Caco-2 (cell line): ENCODE results near the gene PGS1. TPM values are rescaled to one million over a fixed set of nuclear protein-coding genes. Genes with fewer than 3 reads are reported as not detected.

ENCODE experiments used
- BruUV-seq: library from RNA; stranded (reverse); fragments of 400-500 nt; replicated peaks from 2 replicates; lab custom pipeline; 2021; lab: Mats Ljungman, UMichigan
- CTCF ChIA-PET: fragments of 300-600 bp; sonication (Branson Sonifier 250); formaldehyde crosslinking; loops from one replicate; lab custom pipeline; 2022; ENCODE audit warnings: antibody characterized with exemption; lab: Charles Lee
- POLR2A ChIA-PET: fragments of 300-600 bp; sonication (Branson Sonifier 250); formaldehyde crosslinking; loops from one replicate; lab custom pipeline; 2022; ENCODE audit warnings: antibody characterized with exemption; lab: Charles Lee
- DNase-seq, 2 experiments: peaks; one replicate each; pipeline versions ENCODE4 v3.0.0 to v3.0.0-alpha.2; 2020 to 2022
- H3K27me3 ChIP-seq: replicated peaks from 2 replicates; pipeline ENCODE4 v1.6.0; 2011; ENCODE audit warnings: low read length; ENCODE audit not compliant: control insufficient read depth, insufficient read depth
- H3K36me3 ChIP-seq: 2 replicates; pipeline ENCODE4 v1.5.1; 2011; ENCODE audit warnings: low read length; ENCODE audit not compliant: control insufficient read depth, insufficient read depth
- H3K4me1 ChIP-seq: fragments of 250-450 bp; sonication (Bioruptor Pico); 2 replicates; pipeline ENCODE4 v1.5.1; 2020; ENCODE audit warnings: mild to moderate bottlenecking
- H3K4me3 ChIP-seq: 2 replicates; pipeline ENCODE4 v1.5.1; 2011; ENCODE audit warnings: low read depth, mild to moderate bottlenecking, control low read depth, low read length
- H3K9me3 ChIP-seq: fragments of 250-450 bp; sonication (Bioruptor Pico); 2 replicates; pipeline ENCODE4 v1.5.1; 2020; ENCODE audit warnings: mild to moderate bottlenecking, moderate library complexity
- H3K27ac Mint-ChIP-seq: one replicate; pipeline ENCODE4 v1.8.0; 2022; ENCODE audit warnings: mixed read lengths; ENCODE audit not compliant: unreplicated experiment
- H3K27me3 Mint-ChIP-seq: one replicate; pipeline ENCODE4 v1.8.0; 2022; ENCODE audit warnings: mixed read lengths; ENCODE audit not compliant: insufficient read depth, unreplicated experiment
- H3K36me3 Mint-ChIP-seq: one replicate; pipeline ENCODE4 v1.8.0; 2022; ENCODE audit warnings: mild to moderate bottlenecking, mixed read lengths; ENCODE audit not compliant: insufficient read depth, unreplicated experiment
- H3K4me1 Mint-ChIP-seq: one replicate; pipeline ENCODE4 v1.8.0; 2022; ENCODE audit warnings: low read depth, mixed read lengths; ENCODE audit not compliant: unreplicated experiment
- H3K4me3 Mint-ChIP-seq: one replicate; pipeline ENCODE4 v1.8.0; 2022; ENCODE audit warnings: mild to moderate bottlenecking, moderate library complexity, mixed read lengths; ENCODE audit not compliant: unreplicated experiment
- H3K9me3 Mint-ChIP-seq: one replicate; pipeline ENCODE4 v1.8.0; 2022; ENCODE audit warnings: mixed read lengths; ENCODE audit not compliant: unreplicated experiment
- intact Hi-C: fragments of 100-400 bp; cut with micrococcal nuclease; formaldehyde crosslinking; loops from one replicate; pipeline ENCODE4 v1.10.0; 2022; ENCODE audit not compliant: unreplicated experiment
- total RNA-seq: library from RNA; stranded (reverse); gene quantifications from 2 replicates; pipeline ENCODE4 v1.2.3, GENCODE V29; 2022
- TF ChIP-seq, protein P1 (sequence below), 2 experiments: fragments of 200-600 bp in 1 of 2; IDR thresholded peaks; 1 replicate in 1 of 2; 2 replicates in 1 of 2; pipeline versions ENCODE4 v1.5.1 to v1.8.0; 2011 to 2022; ENCODE audit warnings: antibody characterized with exemption in 1 of 2, control low read depth in 1 of 2, inconsistent platforms in 1 of 2, low read depth in 1 of 2, low read length in 1 of 2, mild to moderate bottlenecking in 1 of 2, moderate library complexity in 1 of 2; ENCODE audit not compliant: insufficient read depth in 1 of 2, severe bottlenecking in 1 of 2, unreplicated experiment in 1 of 2

Gene PGS1
- total RNA-seq, 1 experiment from 2014 or later, result 54.1 TPM

DNA sequence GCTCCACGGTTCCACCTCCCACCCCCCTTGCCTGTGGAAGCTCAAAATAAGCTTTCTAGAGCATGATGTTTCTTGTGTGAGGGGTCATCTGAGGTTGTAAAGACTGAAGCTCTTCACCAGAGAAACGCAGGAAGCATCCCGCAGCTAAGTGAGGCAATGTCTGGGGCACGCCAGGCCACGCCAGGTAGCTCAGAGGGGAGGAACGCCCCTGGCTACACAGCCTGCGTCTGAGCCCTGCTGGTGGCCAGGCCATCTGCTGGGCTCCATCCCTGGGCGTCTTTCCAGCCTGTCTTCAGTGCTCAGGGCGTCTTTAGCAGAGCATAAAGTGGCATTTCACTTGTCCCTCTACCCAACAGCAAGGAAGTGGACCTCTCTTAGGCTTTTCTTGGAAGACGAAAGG is 33.8 kb upstream of the PGS1 start:
- Histone ChIP-seq H3K4me3 (no peak overlapping the region), H3K36me3 (no peaks in the 10 kb centered on the region), H3K4me1 (peaks cover 13% of the 10 kb centered on the region), H3K9me3 (no peaks in the 10 kb centered on the region), H3K27me3 (no peaks in the 10 kb centered on the region; the same call in 1 of the 2 replicates)
- intact Hi-C loops, result no loop called here
- Mint-ChIP-seq H3K4me3 (no peak overlapping the region), H3K27me3 (no peaks in the 10 kb centered on the region), H3K9me3 (no peaks in the 10 kb centered on the region), H3K4me1 (no peaks in the 10 kb centered on the region), H3K27ac (no peak overlapping the region), H3K36me3 (no peaks in the 10 kb centered on the region)
- CTCF ChIA-PET, result interaction anchor here (0.6 kb wide), 1 partner anchor 12 kb away, joined by 3 read pairs; no protein-coding TSS in a partner anchor
- POLR2A ChIA-PET, result no interaction called here
- TF ChIP-seq, protein P1, sequence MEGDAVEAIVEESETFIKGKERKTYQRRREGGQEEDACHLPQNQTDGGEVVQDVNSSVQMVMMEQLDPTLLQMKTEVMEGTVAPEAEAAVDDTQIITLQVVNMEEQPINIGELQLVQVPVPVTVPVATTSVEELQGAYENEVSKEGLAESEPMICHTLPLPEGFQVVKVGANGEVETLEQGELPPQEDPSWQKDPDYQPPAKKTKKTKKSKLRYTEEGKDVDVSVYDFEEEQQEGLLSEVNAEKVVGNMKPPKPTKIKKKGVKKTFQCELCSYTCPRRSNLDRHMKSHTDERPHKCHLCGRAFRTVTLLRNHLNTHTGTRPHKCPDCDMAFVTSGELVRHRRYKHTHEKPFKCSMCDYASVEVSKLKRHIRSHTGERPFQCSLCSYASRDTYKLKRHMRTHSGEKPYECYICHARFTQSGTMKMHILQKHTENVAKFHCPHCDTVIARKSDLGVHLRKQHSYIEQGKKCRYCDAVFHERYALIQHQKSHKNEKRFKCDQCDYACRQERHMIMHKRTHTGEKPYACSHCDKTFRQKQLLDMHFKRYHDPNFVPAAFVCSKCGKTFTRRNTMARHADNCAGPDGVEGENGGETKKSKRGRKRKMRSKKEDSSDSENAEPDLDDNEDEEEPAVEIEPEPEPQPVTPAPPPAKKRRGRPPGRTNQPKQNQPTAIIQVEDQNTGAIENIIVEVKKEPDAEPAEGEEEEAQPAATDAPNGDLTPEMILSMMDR (IDR thresholded peaks at IDR 0.05; ENCODE audit: insufficient read depth in 1 of 2, low read depth in 1 of 2, low read length in 1 of 2, severe bottlenecking in 1 of 2, unreplicated experiment in 1 of 2), result no peak
- BruUV-seq, result no TSS peak
- no peak for DNase-seq

DNA sequence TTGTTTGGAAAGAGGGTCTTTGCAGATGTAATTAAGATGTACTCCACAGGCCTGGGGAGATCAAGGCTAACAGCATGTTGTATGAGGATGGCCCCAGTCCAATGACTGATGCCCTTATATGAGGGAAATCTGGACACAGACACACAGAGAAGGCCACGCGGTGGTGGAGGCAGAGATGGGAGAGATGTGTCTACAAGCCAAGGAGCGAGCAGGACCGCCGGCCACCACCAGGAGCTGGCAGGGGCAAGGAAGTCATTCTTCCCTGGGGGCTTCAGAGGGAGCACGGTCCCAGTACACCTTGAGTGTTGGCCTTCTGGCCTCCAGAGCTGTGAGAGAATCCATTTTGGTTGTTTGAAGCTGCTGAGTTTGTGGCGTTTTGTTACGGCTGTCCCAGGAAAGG is 33.3 kb upstream of the PGS1 start:
- no peaks in the 10 kb centered on the region for H3K4me1 Mint-ChIP-seq
- no peaks in the 10 kb centered on the region for H3K9me3 Mint-ChIP-seq
- no peaks in the 10 kb centered on the region for H3K36me3 Mint-ChIP-seq
- no peak overlapping the region for H3K27ac Mint-ChIP-seq
- no peak overlapping the region for H3K4me3 Mint-ChIP-seq
- no peaks in the 10 kb centered on the region for H3K9me3 ChIP-seq
- intact Hi-C loops, result no loop called here
- ChIA-PET CTCF (interaction anchor here (0.6 kb wide), 1 partner anchor 1722 kb away, joined by 3 read pairs; no protein-coding TSS in a partner anchor), POLR2A (no interaction called here)
- H3K36me3 ChIP-seq, result no peaks in the 10 kb centered on the region
- H3K27me3 Mint-ChIP-seq, result no peaks in the 10 kb centered on the region
- no TSS peak for BruUV-seq
- DNase-seq, result no peak
- H3K4me3 ChIP-seq, result no peak overlapping the region
- H3K4me1 ChIP-seq, result peaks cover 13% of the 10 kb centered on the region
- TF ChIP-seq, protein P1 (IDR thresholded peaks at IDR 0.05; ENCODE audit: insufficient read depth in 1 of 2, low read depth in 1 of 2, low read length in 1 of 2, severe bottlenecking in 1 of 2, unreplicated experiment in 1 of 2), result no peak
- no peaks in the 10 kb centered on the region; the same call in 1 of the 2 replicates for H3K27me3 ChIP-seq

DNA sequence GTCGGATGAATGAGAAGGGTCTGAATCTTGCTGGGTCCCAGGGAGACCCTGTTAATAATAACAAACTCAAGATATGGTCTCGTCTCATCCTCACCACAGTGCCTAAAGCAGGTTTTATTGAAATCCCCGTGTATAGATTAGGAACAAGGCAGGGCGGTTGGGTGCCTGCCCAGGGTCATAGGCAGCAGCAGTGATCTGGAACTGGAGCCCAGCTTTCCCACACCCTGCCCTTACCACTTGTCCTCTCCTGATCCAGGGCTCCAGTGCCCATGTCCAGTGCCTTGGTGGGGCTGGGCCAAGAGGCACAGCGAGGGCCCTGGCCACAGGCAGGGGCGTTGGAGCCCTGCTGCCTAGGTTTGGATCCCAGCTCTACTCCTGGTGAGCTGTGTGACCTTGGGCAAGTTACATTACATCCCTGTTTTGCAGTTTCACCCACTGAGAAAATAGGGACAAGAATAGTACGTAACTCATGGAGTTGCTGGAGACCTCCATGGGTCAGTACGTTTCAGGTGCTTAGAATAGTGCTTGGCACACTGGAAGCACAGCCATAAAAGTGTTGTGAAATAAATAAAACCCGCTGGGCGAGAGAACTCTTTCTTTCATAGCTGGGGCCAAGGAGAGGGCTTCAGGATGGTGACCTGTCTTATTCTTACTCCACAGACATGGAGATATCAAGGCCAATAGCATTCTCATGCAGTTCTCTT is 32.5 kb upstream of the PGS1 start:
- H3K27me3 ChIP-seq, result no peaks in the 10 kb centered on the region; the same call in 1 of the 2 replicates
- intact Hi-C loops, result no loop called here
- TF ChIP-seq, protein P1 (IDR thresholded peaks at IDR 0.05; ENCODE audit: insufficient read depth in 1 of 2, low read depth in 1 of 2, low read length in 1 of 2, severe bottlenecking in 1 of 2, unreplicated experiment in 1 of 2), result no peak
- no TSS peak for BruUV-seq
- no peak for DNase-seq
- no peaks in the 10 kb centered on the region for H3K9me3 ChIP-seq
- Mint-ChIP-seq H3K4me1 (peaks cover 7% of the 10 kb centered on the region), H3K4me3 (no peak overlapping the region), H3K36me3 (no peaks in the 10 kb centered on the region), H3K27me3 (no peaks in the 10 kb centered on the region), H3K27ac (no peak overlapping the region), H3K9me3 (no peaks in the 10 kb centered on the region)
- POLR2A ChIA-PET, result no interaction called here
- CTCF ChIA-PET, result interaction anchor here (0.6 to 1.3 kb wide), 2 partner anchors 32 to 1723 kb away, joined by 3 read pairs; no protein-coding TSS in a partner anchor
- H3K36me3 ChIP-seq, result no peaks in the 10 kb centered on the region
- H3K4me1 ChIP-seq, result peaks cover 13% of the 10 kb centered on the region
- H3K4me3 ChIP-seq, result no peak overlapping the region
